ENCODE results near the gene GPR63.
"Not testable (repeated sequence)": the region's sequence is repeated elsewhere in the genome, so short reads cannot be mapped to it uniquely, and the experiment has no call there.

Gene GPR63, protein sequence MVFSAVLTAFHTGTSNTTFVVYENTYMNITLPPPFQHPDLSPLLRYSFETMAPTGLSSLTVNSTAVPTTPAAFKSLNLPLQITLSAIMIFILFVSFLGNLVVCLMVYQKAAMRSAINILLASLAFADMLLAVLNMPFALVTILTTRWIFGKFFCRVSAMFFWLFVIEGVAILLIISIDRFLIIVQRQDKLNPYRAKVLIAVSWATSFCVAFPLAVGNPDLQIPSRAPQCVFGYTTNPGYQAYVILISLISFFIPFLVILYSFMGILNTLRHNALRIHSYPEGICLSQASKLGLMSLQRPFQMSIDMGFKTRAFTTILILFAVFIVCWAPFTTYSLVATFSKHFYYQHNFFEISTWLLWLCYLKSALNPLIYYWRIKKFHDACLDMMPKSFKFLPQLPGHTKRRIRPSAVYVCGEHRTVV

DNA sequence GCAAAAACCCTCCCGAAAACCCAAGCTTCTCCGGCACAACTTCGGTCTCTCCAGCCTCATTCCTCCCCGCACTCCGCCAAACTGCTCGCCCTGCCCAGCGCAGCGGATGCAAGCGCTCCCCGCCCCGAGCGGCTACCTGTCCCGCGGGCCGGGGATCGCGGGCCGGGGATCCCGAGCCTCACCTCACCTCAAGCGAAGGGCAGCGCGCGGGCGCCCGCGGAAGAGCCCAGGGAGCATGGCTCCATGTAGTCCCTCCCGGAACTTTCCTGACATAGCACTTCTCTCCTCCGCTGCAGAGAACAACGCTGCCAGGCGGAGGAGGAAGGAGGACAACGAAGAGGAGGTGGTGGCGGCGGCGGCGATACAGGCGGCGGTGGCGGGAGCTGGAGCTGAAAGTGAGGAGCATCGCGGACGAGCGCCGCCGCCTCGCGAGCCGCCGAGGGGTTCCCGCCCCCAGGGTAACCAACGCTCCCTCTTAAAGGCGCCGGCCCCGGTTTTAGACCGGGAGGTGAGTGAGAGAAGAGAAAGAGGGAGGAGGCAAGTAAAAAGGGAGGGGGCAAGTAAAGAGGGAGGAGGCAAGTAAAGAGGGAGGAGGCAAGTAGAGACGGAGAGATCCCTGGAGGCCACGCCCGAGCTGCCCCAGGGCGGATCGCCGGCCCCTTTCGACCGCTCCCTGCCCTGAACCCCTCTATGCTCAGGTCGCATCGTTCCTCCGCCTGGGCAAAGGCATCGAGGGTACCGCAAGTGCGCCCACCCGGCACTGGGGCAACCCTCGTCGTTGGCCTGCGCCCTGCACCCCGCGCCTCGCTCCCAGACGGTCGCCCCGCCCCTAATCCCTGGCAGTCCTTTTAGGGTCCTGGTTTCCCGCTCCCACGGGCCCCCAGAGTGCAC is at the start of gene GPR63:
GPR63 (minus strand) TSS at position 397 of the 891 bp plus-strand sequence. CDS start 37,746 bp downstream, outside the sequence.
- DNase-seq, result peak; percentile 53 to 56

DNA sequence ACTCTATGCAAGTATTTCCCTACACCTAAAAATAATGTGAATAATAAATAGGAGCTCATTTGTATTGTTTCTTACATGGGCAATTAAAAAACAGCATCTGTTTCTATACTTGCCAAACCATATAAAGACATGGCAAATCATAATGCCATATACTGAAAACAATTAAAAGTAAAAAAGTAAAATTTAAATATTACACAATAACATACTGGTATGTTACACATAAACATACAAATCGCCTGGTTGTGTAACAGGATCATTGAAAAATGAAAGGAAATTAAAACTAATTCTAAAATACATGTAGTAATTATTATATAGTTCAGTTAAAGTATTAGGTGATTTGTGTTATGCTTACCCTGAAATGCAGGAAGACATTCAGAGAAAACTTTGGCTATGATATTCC is 49.2 kb upstream of the GPR63 start:
- DNase-seq, result no peak

DNA sequence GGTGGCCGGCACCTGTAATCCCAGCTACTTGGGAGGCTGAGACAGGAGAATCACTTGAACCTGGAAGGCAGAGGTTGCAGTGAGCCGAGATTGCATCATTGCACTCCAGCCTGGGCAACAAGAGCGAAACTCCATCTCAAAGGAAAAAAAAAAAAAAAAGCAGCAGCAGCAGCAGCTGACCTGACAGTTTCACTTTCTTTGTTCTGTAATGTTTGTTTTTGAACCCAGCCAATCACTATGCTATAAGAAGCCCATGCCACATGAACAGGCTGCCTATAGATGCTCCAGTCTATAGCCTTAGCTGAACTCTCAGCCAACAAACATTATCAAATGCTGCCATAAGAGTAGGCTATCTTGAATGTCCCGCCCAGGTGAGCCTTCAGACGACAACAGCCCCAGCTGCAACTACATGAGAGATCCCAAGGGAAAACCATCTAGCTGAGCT is 47.9 kb upstream of the GPR63 start:
- not testable (repeated sequence) for DNase-seq

DNA sequence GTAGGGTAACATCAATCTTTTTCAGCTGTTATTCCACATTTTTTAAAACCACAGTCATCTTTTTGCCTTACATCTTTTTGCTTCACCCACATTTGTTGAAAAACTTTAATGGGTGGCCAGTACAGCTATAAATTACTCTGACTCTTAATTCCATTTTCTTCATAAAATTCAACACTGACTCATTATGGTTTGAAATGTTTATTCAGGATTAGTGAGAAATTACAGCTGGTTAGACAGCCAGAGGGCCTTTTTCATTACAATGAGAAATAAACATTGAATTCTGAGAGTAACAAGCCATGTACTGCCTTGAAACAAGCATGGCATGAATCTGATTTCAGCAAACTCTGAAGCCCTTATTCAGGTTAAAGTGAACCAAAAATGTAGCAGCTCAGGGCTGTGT is 40.9 kb upstream of the GPR63 start:
- no peak for DNase-seq

DNA sequence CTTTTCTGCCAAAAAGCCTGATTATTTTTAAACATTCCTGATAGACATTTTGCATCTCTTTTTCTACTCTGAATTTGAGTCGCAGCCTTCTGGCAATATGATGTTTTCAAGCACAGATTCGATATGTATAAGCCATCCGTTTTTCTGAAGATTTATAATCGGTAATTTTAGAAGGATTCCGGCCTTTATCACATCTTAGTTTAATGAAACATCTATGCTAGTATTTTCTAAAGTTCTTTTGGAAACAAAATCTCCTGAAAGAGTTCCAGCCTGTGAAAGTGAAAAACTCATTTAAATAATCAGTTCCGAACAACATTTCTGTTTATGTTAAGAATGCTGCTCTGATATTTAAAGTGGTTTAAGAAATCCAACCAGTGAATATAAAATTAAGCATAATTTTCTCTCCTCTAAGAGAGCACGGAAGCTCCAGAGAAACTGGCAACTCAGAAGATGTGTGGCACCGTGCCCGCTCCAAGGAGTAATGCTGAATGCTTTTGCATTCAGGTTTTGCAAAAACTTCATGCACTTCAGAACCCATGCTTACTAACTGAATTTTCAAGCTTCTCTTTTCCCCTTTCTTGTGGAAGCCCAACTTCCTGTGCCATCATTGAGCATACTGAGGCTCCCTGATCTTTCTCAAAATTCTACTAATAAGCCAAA is 39.7 kb upstream of the GPR63 start:
- DNase-seq, result no peak

DNA sequence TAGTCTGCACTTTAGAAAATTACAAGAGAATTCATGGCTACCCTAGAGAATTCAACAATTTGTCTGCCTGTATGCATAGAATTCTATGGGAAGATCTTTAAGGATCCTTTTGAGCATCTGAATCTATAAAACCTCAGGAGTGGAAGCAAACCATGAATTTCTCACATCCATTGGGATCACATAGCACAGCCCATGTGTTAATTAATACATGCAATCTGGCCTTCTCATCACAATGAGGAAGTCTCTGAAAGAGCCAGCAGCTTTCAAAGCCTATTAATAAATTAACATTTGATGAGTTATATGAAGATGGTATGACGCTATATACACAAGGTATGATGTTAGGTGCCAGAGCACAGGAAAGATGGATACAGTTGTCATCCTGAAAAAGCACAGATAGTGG is 35.7 kb upstream of the GPR63 start:
- no peak for DNase-seq

DNA sequence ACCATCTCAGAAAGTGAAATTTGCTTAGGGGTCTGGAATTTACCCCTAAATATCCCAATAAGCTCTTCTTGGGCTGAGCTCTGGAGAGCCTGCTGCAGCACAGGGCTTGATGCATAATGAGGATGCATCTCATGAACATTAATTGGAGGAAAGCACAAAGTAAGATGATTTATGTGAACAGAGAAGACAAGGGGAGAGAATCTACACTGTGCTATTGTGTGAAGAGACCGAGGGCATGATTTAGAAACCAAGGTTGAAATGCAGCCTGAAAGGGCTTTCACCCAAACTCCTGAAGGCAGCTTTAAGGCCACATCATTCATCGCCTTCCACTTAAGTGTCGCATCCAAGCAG is 27.8 kb upstream of the GPR63 start:
- no peak for DNase-seq

DNA sequence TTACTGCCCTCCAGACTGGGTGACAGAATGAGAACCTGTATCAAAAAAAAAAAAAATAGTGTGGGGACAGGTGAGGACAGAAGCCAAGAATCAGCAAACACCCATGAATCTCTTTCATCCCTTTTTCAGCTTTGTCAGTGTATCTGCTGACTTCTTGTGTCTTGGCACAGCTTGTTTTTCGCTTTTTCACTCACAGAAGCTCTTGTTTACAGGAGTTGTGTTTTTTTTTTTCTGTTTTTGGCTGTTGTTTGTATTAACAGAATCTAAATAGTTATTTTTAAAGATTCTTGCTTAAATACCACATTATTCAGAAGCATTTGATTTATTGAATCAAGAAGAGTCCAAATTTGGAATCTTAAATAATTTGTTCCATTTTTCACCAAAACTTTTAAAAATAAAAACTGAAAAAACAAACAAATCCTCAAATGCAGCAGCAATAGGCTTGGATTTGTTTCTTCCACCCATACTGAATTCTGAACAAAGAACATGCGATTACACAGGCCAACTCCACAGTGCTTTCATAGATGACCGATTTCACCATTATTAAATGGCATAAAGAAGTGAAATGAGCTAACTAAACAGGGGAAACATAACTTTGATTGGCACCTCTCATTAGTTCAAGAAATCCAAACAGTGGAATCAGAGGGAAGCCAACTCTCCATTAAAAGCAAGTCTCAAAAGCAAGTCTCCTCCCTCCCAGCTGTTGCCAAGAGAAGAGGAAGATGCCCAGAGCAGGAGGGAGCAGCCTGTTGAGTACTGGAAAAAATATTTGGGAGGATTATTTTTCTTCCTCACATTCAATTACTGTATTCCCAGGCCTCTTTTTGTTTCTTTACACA is 27.2 kb upstream of the GPR63 start:
- no peak for DNase-seq

DNA sequence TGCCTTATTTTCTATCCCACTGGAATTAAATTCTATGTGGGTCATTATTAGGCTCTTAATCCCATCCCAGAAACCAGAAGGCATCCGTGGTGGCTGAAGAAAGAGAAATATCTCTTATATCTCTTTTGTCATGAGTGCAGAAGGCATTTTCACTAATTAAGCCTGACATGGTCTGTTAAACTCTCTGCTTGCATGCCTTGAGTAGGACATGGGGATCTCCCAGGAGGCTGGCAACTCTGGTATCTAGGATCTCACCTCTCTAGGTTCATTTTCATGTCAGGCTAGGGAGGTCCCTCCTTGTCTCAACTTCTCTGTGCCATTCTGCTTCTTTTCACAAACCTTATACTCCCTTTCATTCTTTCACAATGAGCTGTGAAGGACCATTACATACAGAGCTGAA is 25.3 kb upstream of the GPR63 start:
- no peak for DNase-seq

DNA sequence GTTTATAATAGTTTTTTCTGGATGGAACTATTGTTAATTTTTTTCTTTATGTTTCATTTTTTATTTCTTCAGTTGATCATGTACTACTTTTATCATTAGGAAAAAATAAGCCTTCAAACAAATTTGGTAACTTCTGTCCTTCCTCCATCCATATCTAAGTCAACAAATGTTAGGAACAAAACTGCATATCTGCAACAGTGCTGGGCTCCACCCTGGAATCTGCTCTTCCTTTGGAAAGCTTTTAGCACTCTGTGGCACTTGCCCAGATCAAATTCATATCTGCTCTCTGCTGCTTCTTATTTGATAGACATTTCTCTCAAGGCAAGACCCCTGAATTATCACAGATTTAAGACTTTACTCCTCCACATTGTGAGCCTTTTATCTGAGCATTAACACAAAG is 24.3 kb upstream of the GPR63 start:
- DNase-seq, result no peak

DNA sequence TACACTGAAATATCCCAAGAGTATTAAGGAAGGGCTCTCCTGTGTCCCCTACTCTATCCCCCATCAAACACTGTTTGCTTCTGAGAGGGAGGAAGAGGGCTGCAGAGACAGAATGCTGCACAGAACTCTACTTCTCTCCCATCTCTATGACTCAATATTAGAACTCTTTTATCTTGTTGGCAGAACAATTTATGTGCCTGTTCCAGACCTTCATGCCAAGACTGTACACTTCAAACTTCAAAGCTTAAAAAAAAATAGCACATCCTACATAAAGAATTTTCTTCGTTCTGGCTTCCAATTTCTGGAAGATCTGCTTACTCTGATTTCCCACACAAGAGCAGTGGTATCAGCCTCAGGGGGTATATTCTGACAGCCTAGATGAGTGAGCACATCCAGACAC is 19.6 kb upstream of the GPR63 start:
- DNase-seq, result no peak

DNA sequence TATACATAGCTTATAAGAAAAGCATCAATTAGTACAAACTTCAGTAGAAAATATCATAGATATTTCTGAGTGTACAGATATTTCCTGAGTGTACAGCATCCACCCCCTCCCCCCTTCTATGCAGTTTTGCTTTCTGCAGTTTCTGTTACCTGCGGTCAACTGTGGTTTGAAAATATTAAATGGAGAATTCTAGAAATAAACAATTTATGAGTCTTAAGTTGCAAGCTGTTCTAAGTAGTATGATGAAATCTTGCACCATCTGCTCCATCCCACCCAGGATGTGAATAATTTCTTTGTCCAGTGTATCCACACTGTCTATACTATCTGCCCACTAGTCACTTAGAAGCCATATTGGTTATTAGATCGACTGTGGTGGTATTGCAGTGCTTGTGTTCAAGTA is 15.8 kb upstream of the GPR63 start:
- no peak for DNase-seq

DNA sequence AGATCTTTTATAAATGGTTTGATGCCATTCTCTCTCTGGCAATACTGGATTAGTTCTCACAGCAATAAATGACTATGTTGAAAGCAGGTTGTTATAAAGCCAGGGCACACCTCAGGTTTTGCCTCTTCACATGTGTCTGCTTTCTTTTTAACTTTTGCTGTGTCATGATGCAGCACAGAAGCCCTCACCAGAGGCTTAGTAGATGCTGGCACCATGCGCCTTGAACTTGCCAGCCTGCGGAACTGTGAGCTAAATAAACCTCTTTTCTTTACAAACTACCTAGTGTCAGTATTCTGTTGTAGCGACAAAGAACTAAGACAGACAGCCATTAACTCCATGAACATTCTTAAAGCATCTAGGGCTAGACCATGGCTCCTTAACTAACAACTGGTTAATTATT is 15.3 kb upstream of the GPR63 start:
- DNase-seq, result no peak

DNA sequence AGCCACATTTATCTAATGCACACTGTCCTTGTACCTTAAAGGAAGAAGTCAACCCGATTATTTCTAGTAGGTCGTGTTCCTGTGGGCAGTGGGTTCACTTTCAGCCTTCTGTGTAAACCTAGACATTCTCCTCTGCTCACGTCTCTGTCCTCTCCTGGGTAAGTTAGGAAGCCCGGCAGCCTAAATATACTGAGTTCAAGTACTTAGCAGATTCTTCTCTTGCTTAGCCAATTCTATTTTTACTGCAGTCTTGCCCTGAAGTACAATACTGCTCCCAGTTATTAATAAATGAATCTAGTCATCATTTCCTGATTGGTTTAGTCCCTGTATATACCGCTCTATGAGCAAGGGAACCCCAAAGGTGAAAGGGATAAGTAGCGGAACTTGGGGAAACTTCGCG is 14.6 kb upstream of the GPR63 start:
- DNase-seq, result no peak

DNA sequence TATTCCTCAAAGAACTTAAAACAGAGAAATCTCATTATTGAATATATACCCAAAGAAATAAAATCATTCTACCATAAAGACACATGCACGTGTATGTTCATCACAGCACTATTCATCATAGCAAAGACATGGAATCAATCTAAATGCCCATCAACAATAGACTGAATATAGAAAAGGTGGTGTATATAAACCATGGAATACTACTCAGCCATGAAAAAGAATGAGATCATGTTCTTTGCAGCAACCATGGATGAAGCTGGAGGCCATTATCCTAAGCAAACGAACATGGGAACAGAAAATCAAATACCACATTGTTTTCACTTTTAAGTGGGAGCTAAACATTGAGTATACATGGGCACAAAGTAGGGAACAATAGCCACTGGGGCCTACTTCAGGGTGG is 12.3 kb upstream of the GPR63 start:
- no peak for DNase-seq

DNA sequence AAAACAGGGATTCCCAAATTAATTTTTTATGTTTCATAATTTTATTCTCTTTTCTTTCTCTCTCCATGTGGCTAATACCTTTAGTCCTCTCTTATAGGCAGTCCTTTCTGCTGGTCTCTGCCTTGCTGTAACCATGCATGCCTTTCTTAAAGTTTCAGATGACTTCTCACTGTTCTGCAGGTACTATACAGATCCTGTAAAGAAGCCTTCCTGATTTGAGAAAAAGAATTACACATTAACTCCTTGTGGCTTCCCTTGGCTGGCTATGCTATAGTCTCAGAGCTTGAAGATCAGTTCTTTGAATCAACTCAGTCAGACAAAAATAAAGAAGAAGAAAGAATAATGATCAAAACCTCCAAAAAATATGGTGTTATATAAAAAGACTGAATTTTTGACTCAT is 7.3 kb upstream of the GPR63 start:
- no peak for DNase-seq

DNA sequence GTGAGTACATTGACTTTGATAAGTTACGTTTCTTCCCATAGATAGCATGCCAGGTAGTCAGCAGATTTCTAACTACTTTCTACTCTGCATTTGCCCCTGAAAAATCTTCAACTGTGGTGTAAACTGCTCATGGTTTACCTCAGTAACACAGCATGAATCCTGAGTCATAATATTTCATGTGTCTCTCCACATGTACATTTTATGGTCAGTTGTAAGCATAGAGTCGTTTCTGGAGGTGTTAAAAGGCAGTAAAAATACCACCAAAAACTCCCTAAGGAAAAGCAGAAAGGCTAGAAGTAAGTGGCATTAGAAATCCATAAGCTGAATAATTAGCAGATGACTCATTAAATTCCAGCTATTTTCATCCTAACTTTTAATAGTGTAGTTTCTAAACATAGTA is 4.1 kb upstream of the GPR63 start:
- no peak for DNase-seq

DNA sequence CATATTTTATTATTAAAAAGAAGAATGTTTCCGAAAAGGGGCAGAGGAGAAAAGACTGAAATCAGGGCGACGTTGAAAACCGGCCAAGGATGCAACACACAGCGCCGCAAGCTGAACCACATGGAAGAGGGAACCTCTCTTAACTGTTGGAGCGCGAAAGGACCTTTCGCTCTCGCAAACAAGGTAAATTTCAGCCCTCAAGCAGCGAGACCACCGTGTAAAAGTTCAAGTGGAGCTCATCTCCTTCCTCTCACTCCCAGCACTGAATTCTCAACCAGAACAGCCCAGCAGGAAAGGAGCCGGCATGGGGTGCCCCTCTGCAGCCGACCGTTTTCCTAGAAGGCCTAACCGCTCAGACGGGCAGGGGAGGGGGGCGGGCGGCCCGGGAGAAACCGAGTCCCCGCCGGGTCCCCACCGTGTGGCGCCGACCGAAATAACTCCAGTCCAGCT is 621 bp downstream of the GPR63 start:
- DNase-seq, result no peak

DNA sequence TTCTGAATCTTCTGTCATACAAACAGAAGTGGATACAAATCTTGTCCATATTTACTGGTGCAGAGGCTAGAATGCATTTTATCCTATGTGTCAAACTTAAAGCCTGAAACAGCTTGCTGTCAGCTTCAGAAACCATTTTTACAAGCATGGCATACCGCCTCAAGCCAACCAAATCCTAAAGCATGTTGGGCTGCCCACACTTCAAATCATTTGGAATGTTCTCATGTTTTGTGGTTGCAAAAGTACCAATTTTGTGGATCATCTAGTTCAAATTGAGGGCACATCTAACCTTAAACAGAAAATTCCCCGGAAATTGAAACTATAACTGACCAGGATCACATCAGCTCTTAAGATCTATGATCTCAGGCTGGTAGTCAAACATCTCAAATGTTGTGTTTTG is 3.2 kb downstream of the GPR63 start:
- no peak for DNase-seq

DNA sequence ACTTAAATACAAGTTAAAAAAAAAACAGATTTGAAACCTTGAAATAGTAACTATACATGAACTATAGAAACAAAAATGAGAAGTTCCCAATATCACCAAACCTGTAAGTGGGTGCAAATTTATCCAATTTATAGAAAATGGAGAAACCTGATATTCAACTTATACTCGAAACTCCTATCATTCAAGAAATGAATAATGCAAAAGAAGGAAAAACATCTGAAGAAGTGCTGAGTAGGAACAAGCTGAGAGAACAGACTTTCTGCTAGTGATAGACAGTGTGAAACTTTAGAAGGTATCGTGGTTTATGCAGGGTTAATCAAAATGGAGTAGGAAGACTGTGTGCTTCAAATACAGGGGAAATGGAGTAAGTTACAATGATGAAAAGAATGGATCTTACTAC is 4.5 kb downstream of the GPR63 start:
- no peak for DNase-seq

DNA sequence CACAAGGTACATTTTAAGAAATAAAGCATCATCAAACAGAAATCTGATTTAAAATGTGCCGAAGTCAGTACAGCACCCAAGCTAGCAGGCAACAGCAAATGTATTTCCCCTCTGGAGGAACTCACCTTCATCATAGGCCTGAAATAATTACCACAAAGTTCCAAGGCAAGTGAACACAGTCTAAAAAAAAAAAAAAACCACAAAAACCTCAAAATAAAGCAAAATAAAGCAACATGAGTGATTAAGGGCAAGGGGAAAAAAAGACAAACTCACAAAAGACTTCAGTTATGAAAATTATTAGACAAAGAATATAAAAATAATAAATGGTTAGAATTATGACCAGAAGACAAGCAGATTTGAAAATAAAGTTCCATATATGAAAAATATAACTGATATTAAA is 10.4 kb downstream of the GPR63 start:
- DNase-seq, result no peak

DNA sequence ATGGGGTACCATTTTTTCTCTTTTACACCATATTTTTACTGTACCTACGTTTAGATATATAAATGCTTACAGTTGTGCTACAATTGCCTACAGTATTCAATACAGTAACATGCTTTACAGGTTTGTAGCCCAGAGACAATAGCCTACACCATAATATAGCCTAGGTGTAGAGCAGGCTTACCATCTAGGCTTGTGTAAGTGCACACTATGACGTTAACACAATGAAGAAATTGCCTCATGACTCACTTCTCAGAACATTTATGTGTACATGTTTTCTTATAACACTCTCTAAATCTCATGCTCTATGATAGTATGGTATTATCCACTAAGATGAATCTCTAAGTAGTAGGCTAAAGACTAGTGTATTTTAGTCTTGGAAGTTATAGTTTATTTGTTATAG is 13.5 kb downstream of the GPR63 start:
- DNase-seq, result no peak

DNA sequence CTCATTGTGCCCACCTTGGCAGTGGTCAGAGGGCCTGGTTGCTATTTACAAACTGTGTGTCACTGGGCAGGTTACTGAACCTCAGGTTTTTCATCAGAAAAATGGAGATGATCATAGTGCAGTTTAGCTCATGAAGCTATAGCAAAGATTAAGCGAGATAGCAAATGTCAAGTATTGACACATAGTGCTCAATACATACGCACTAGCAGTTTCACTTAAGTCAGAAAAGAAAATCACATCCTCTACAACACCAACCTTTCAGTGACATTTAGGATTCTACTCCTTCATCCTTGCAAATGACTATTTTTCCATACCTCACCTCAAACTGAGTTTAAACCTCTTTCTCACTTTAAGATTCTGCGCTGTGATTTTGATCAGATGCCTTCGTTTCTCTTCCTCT is 16.2 kb downstream of the GPR63 start:
- no peak for DNase-seq

Data from activated CD4-positive, alpha-beta T cell treated with anti-CD3 and anti-CD28 coated beads, Interleukin-2, amount 50 U/mL, for 4 hours (primary cell).